Immature natural killer cell (primary cell): Measurements from ENCODE around the gene TCTN2. TPM values are rescaled to one million over a fixed set of nuclear protein-coding genes. Genes with fewer than 3 reads are reported as not detected.

ENCODE experiments used
- DNase-seq, 3 donors: peaks; one replicate each; pipeline ENCODE4 v3.0.0; 2022; ENCODE audit warnings: mixed read lengths in 1 of 3
- H3K27ac Mint-ChIP-seq, 6 donors: one replicate each; pipeline ENCODE4 v1.8.0; 2020; ENCODE audit warnings: mixed read lengths in 6 of 6, mild to moderate bottlenecking in 5 of 6, inconsistent platforms in 4 of 6, moderate library complexity in 3 of 6
- H3K27me3 Mint-ChIP-seq, 3 donors: one replicate each; pipeline ENCODE4 v1.8.0; 2020 to 2021; ENCODE audit warnings: low read depth in 3 of 3, mild to moderate bottlenecking in 3 of 3, mixed read lengths in 3 of 3, moderate library complexity in 3 of 3, inconsistent platforms in 1 of 3
- H3K36me3 Mint-ChIP-seq, 3 donors: one replicate each; pipeline ENCODE4 v1.8.0; 2020; ENCODE audit warnings: mixed read lengths in 3 of 3, inconsistent platforms in 2 of 3, mild to moderate bottlenecking in 2 of 3
- H3K4me1 Mint-ChIP-seq, 2 donors: one replicate each; pipeline ENCODE4 v1.8.0; 2020; ENCODE audit warnings: inconsistent platforms in 2 of 2, mild to moderate bottlenecking in 2 of 2, mixed read lengths in 2 of 2, moderate library complexity in 1 of 2
- H3K4me3 Mint-ChIP-seq, 5 donors: one replicate each; pipeline ENCODE4 v1.8.0; 2020; ENCODE audit warnings: mild to moderate bottlenecking in 5 of 5, mixed read lengths in 5 of 5, inconsistent platforms in 3 of 5, moderate library complexity in 3 of 5
- H3K9me3 Mint-ChIP-seq, 6 donors: one replicate each; pipeline ENCODE4 v1.8.0; 2020; ENCODE audit warnings: mild to moderate bottlenecking in 6 of 6, mixed read lengths in 6 of 6, inconsistent platforms in 4 of 6, moderate library complexity in 3 of 6
- polyA plus RNA-seq, 3 donors: library from polyadenylated mRNA; unstranded; fragments of 300-500 nt; fragmentation: Illumina TruSeq; gene quantifications; one replicate each; pipeline ENCODE4 v1.2.3, GENCODE V29; 2021

Gene TCTN2
- polyA plus RNA-seq, 3 donors from 2014 or later = 0.72 to 1.0 TPM; not detected in 1

DNA sequence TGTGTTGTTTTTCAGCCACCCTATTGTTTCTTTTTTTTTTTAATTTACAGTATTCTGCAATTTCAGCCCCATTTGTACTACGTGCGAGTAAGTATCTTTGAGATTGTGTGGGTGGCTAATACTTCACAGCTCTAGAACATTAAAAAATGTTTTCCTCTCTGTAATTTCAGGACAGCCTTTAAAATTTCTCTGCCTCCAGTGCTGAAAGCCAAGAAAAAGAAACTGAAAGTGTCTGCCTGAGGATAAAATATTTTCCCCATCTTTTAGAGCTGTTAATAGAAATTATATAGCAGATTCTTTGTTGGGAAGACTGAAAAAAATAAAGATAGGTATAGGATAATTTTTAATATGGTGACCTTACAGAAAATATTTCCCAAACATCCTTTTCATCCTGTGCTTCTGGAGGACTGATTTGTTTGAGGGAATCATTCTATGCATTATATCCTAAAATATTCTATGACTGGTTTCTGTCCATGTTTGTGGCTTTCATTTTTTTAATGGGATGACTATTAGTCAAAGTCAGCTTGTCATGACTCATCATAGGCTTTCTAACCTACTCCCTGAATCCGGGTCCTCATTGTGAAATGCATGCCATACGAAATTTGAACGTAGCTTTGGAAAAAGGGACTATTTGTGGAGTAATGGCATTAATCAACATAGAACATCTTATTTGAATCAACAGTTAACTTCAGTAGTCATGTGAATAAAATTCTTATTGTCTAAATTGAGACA lies 10.8 kb upstream of the TCTN2 start:
- Mint-ChIP-seq H3K27me3 (peaks cover 0 to under 1% (median 0%) of the 10 kb centered on the region in 3 donors), H3K4me1 (no peaks in the 10 kb centered on the region), H3K9me3 (no peaks in the 10 kb centered on the region), H3K4me3 (no peak overlapping the region), H3K36me3 (peaks cover 6 to 35% (median 22%) of the 10 kb centered on the region in 3 donors), H3K27ac (peak overlapping the region in 1 of 6 donors; percentile 26)
- no peak for DNase-seq

DNA sequence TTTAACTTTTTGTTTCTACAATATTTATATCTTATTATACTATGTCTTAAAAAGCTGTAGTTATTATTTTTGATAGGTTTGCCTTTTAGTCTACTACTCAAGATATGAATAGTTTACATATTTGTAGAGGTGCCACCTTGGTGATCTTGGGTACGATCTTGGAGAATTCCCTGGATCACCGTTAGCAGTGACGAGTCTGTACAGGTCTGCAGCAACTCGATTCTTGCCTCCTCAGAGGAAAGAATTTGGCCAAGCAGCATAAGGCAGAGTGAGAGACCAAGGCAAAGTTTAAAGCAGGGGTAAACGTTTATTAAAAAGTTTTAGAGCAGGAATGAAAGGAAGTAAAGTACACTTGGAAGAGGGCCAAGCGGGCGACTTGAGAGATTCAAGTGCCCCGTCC lies 3.1 kb upstream of the TCTN2 start:
- Mint-ChIP-seq H3K27me3 (peaks cover 0 to 7% (median 0%) of the 10 kb centered on the region in 3 donors), H3K9me3 (no peaks in the 10 kb centered on the region), H3K36me3 (peaks cover 0 to 4% (median 4%) of the 10 kb centered on the region in 3 donors), H3K4me3 (no peak overlapping the region), H3K4me1 (peaks cover 12 to 17% of the 10 kb centered on the region in 2 donors), H3K27ac (no peak overlapping the region)
- DNase-seq = no peak

DNA sequence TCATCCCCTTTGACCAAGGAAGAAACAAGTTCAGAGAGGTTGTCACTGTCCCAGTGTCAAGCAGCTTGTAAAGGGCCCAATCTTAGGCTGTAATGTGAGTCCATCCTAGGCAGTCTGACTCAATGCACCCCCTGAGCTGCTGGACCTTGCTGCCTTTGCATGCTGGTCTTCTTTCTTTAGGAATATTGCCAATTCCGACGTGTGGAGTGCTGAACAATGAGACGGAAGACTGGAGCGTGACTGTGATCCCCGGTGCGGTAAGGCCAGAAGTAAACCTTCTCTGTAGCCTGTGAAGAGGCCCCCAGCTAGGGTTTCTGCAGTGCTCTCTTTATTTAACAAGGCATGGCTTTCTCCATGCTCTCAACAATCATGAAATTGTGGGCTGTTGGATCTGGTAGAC lies 963 bp downstream of the TCTN2 start:
- Mint-ChIP-seq H3K4me3 (peak overlapping the region; percentile 82 to 90 (median 86)), H3K9me3 (no peaks in the 10 kb centered on the region), H3K4me1 (peaks cover 12 to 17% of the 10 kb centered on the region in 2 donors), H3K27ac (no peak overlapping the region), H3K36me3 (peaks cover 0 to 10% (median 4%) of the 10 kb centered on the region in 3 donors), H3K27me3 (peaks cover 0 to 6% (median 0%) of the 10 kb centered on the region in 3 donors)
- no peak for DNase-seq

DNA sequence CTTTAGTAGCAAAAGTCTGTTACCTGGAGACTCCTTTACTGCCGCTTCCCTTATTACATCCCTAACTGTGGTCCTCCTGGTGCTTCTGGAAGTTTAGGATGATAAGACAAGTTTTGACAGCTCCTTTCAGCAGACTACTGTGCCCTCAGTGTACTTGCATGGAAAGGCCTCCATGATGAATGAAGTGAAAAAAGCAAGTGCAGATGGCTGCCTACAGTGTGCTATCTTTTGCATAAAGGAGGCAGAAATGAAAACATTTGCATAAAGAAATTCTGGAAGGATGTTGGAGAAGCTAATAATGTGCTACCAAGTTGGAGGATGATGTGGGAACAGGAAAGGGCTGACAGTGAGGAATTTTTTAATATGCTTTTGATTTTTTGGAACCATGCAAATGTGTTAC lies 4.5 kb downstream of the TCTN2 start:
- H3K27ac Mint-ChIP-seq = no peak overlapping the region

DNA sequence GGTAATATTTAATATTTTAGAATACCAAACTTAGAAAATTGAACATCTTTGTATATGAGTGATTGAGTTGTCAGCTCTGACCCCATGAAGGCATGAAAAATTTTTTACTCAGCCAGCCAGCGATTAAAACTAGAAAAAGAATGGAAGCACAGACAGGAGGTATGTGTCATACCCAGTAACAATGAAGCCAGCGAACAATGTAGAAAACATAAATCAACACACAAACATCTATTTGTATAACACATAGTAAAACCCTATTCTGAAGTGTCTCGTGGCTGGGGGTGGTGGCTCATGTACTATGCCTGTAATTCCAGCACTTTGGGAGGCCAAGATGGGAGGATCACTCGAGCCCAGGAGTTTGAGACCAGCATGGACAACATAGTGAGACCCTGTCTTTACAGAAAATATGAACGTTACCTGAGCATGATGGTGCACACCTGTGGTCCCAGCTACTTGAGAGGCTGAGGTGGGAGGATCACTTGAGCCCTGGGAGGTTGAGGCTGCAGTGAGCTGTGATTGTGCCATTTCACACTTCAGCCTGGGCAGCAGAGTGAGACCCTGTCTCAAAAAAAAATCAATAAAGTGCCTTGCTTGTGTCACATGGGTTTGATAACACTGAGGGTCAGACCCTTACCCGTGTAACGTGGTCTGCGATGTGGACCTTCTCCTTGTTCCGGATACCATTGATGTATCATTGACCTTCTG lies 5.9 kb downstream of the TCTN2 start:
- no peak overlapping the region for H3K27ac Mint-ChIP-seq
- peaks cover 3 to 13% (median 12%) of the 10 kb centered on the region in 3 donors for H3K36me3 Mint-ChIP-seq
- H3K27me3 Mint-ChIP-seq = peaks cover 0 to 3% (median 0%) of the 10 kb centered on the region in 3 donors
- peaks cover 4 to 6% of the 10 kb centered on the region in 2 donors for H3K4me1 Mint-ChIP-seq
- H3K4me3 Mint-ChIP-seq = no peak overlapping the region
- H3K9me3 Mint-ChIP-seq = no peaks in the 10 kb centered on the region
- DNase-seq = no peak

More for the DNA sequence above, 4.5 kb downstream of the TCTN2 start:
- H3K4me1 Mint-ChIP-seq = peaks cover 12 to 17% of the 10 kb centered on the region in 2 donors
- peaks cover 0 to 10% (median 8%) of the 10 kb centered on the region in 3 donors for H3K36me3 Mint-ChIP-seq
- no peak overlapping the region for H3K4me3 Mint-ChIP-seq
- no peaks in the 10 kb centered on the region for H3K9me3 Mint-ChIP-seq
- DNase-seq = no peak
- peaks cover 0 to 6% (median 0%) of the 10 kb centered on the region in 3 donors for H3K27me3 Mint-ChIP-seq

DNA sequence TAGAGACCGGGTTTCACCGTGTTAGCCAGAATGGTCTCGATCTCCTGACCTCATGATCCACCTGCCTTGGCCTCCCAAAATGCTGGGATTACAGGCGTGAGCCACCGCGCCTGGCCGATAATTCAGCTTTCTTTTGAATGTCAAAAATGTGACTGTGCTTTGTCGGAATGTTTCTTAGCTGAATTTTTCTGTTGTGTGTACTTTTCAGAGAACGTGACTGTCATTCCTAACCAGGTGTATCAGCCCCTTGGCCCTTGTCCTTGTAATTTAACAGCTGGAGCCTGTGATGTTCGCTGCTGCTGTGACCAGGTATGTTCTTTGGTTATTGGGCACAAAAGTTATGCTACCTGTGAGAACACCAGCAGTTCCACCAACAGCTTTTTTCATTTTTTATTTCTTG lies 8.1 kb downstream of the TCTN2 start:
- no peak for DNase-seq
- no peak overlapping the region for H3K27ac Mint-ChIP-seq
- peaks cover 3 to 12% (median 9%) of the 10 kb centered on the region in 3 donors for H3K36me3 Mint-ChIP-seq
- H3K9me3 Mint-ChIP-seq = no peaks in the 10 kb centered on the region
- peaks cover 0 to 2% (median 0%) of the 10 kb centered on the region in 3 donors for H3K27me3 Mint-ChIP-seq
- H3K4me3 Mint-ChIP-seq = no peak overlapping the region
- H3K4me1 Mint-ChIP-seq = no peaks in the 10 kb centered on the region

DNA sequence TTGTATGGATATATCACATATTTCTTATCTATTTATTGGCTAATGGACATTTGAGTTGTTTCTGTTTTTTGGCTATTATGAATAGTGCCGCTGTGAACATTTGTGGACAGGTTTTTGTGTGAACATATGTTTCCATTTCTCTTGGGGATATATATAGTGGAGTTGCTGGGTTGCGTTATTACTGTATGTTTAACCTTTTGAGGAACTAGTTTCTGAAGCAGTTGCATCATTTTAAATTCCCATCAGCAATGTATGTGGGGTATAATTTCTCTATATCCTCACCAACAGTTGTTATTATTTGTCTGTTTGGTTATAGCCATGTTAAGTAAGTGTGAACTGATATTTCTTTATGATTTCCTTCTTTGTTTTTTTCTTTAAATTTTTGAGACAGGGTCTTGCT lies 10.7 kb downstream of the TCTN2 start:
- Mint-ChIP-seq H3K27ac (no peak overlapping the region), H3K9me3 (no peaks in the 10 kb centered on the region)

DNA sequence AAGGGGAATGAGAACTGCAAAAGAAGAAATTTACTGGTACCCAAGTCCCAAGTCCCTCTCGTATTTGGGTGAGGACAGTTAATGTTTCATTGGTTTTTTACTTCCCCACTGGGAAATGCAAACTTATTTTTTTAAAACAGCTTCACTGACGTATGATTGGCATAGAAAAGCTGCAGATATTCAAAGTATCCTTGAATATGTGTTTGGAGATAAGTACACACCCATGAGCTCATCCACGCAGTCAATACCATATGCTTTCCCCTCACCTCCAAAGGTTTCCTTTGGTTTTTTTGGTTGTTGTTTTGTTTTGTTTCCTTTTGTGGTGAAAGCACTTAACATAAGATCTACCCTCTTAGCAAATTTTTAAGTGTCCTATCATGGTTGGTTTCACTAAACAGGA lies 13.1 kb downstream of the TCTN2 start:
- Mint-ChIP-seq H3K27ac (no peak overlapping the region), H3K27me3 (peaks cover 0 to 4% (median 0%) of the 10 kb centered on the region in 3 donors), H3K4me3 (no peak overlapping the region), H3K4me1 (no peaks in the 10 kb centered on the region), H3K9me3 (no peaks in the 10 kb centered on the region), H3K36me3 (peaks cover 3 to 15% (median 14%) of the 10 kb centered on the region in 3 donors)
- DNase-seq = no peak

More for the DNA sequence above, 10.7 kb downstream of the TCTN2 start:
- Mint-ChIP-seq H3K27me3 (peaks cover 0 to 2% (median 2%) of the 10 kb centered on the region in 3 donors), H3K4me1 (no peaks in the 10 kb centered on the region), H3K4me3 (no peak overlapping the region), H3K36me3 (peaks cover 3 to 14% (median 8%) of the 10 kb centered on the region in 3 donors)
- no peak for DNase-seq

DNA sequence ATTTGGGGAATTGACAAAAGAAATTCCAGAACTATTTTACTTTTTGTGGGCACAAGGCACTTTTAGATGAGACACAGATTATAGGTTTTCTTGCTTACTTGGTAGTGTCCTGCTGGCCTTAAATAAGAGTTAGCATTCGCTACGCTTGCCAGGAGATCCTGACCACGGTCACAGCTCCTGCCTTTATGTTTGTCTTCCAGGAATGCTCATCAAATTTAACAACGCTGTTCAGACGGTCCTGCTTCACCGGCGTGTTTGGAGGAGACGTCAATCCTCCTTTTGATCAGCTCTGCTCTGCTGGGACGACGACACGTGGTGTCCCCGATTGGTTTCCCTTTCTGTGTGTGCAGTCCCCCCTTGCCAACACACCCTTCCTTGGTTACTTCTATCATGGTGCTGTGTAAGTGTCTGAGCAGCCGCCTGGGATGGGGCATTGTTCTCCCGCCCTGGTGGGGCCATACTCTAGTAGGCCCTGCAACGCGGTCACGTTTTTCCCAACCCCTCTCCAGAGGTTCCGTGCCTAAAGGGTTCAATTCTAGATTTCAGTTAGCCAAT lies 15.8 kb downstream of the TCTN2 start:
- Mint-ChIP-seq H3K27ac (no peak overlapping the region), H3K9me3 (no peaks in the 10 kb centered on the region), H3K27me3 (peaks cover 0 to 4% (median 0%) of the 10 kb centered on the region in 3 donors), H3K4me3 (no peak overlapping the region), H3K36me3 (peaks cover 3 to 12% (median 8%) of the 10 kb centered on the region in 3 donors), H3K4me1 (no peaks in the 10 kb centered on the region)
- no peak for DNase-seq

DNA sequence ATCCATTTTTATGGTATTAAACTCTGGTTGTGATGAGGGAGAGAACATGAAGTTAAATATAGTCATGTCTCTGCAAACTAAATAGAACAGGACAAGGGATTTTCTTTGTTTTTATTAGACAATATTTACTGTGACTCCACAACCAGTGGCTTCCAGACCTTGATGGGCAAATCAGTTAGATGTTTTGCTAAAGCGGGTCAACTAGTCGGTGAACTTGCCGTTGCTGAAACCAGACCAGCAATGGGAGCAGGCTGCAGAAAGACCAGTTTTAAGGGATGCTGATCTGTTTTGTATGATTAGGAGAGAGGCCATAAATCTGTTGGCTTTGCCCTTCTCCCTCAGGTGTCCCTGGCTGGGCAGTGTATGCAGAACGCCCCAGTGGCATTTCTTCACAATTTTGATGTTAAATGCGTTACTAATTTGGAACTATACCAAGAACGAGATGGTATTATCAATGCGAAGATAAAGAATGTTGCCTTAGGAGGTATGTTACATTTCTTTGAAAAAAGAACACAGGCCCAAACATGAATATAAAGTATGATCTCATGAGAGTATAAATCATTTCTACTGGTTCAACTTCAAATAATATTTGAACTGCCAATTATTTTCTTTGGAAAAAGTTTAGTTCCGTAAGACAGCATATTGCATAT lies 19.4 kb downstream of the TCTN2 start:
- H3K4me1 Mint-ChIP-seq = no peaks in the 10 kb centered on the region
- H3K27me3 Mint-ChIP-seq = peaks cover 0 to 3% (median 2%) of the 10 kb centered on the region in 3 donors
- no peak for DNase-seq
- peaks cover 7 to 14% (median 9%) of the 10 kb centered on the region in 3 donors for H3K36me3 Mint-ChIP-seq
- no peak overlapping the region for H3K27ac Mint-ChIP-seq
- no peaks in the 10 kb centered on the region for H3K9me3 Mint-ChIP-seq
- H3K4me3 Mint-ChIP-seq = no peak overlapping the region

DNA sequence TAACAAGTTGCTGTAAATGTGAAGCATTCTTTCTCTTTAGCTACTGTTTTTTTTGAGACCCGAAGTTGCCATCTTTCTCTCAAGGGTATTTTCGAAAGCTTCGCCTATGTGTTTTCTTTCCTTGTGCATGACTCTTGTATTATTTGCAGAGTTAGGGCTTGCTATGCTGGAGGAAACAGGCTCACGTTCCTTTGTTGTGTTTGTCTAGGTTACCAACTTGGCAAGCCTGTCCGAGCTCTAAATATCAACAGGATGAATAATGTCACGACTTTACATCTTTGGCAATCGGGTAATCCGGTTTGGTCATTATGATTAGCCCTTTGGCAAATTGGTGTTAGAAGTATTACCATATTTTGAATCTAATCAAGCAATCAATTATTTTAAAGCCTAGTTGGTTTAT lies 25.3 kb downstream of the TCTN2 start:
- Mint-ChIP-seq H3K27ac (no peak overlapping the region), H3K27me3 (peaks cover 0 to 3% (median 0%) of the 10 kb centered on the region in 3 donors), H3K4me3 (no peak overlapping the region), H3K4me1 (no peaks in the 10 kb centered on the region), H3K36me3 (peaks cover 4 to 7% (median 4%) of the 10 kb centered on the region in 3 donors), H3K9me3 (no peaks in the 10 kb centered on the region)
- no peak for DNase-seq

DNA sequence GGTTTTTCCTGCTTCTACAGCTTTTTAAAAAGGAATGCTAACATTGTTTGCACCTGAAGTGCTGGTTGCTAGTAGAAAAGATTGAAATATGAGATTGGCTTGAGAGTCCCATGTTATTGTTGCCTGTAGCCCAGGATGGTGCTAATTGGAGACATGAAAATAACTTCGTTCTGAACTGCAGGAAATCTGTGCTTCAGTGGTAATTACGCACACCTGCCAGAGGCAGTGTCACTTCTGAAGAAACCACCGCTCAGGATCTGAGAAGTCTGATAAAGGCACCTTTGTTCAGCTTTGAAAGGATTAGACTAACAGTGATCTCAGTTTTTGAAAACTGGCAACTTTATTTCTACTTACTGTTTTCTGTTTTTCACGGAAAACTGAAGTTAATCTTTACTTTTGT lies 25.7 kb downstream of the TCTN2 start:
- no peaks in the 10 kb centered on the region for H3K4me1 Mint-ChIP-seq
- H3K9me3 Mint-ChIP-seq = no peaks in the 10 kb centered on the region
- H3K36me3 Mint-ChIP-seq = peaks cover 4% of the 10 kb centered on the region in 3 donors
- no peak overlapping the region for H3K4me3 Mint-ChIP-seq
- DNase-seq = no peak
- peaks cover 0 to 3% (median 0%) of the 10 kb centered on the region in 3 donors for H3K27me3 Mint-ChIP-seq
- H3K27ac Mint-ChIP-seq = no peak overlapping the region

DNA sequence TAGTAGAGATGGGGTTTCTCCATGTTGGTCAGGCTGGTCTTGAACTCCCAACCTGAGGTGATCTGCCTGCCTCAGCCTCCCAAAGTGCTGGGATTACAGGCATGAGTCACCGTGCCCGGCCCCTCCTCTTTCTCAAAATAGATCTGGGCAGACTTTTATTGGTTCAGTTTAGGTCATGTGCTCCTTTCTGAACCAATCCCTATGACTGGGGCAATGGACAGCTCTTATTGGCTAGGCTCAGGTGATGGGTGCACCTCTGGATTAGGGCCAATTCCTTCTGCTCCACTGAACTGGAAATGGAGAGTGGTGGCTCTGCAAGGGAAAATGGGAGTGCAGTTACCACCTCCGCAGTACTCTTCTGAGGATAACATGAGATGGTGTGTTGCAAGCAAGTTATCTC lies 35.0 kb downstream of the TCTN2 start:
- Mint-ChIP-seq H3K36me3 (no peaks in the 10 kb centered on the region), H3K4me3 (no peak overlapping the region), H3K27me3 (peaks cover 0 to 7% (median 1%) of the 10 kb centered on the region in 3 donors), H3K9me3 (no peaks in the 10 kb centered on the region), H3K4me1 (peaks cover 2 to 3% of the 10 kb centered on the region in 2 donors), H3K27ac (no peak overlapping the region)
- DNase-seq = no peak
